Mesenchymal stem cell (in vitro differentiated cells and primary cell): ENCODE results near the gene ZNF266.

Experiments used
- DNase-seq: peaks from one replicate; pipeline ENCODE4 v3.0.0-alpha.2; 2013
- H2AFZ ChIP-seq: one replicate; pipeline ENCODE4 v1.6.1; 2013; ENCODE audit warnings: low read depth, mild to moderate bottlenecking, control low read depth, inconsistent platforms, low read length, moderate library complexity
- H2AK5ac ChIP-seq: 2 replicates; pipeline ENCODE4 v1.6.1; 2013; ENCODE audit warnings: low read length, moderate library complexity, mild to moderate bottlenecking, inconsistent platforms; ENCODE audit not compliant: severe bottlenecking
- H2BK120ac ChIP-seq: one replicate; pipeline ENCODE4 v1.6.1; 2013; ENCODE audit warnings: low read depth, mild to moderate bottlenecking, inconsistent platforms, low read length, moderate library complexity
- H2BK12ac ChIP-seq, 2 experiments: one replicate each; pipeline ENCODE4 v1.6.1; 2013; ENCODE audit warnings: inconsistent platforms in 2 of 2, low read length in 2 of 2, mild to moderate bottlenecking in 2 of 2, moderate library complexity in 2 of 2, control low read depth in 1 of 2
- H2BK15ac ChIP-seq: one replicate; pipeline ENCODE4 v1.6.1; 2013; ENCODE audit warnings: mild to moderate bottlenecking, low read depth, inconsistent platforms; ENCODE audit not compliant: poor library complexity, severe bottlenecking
- H2BK5ac ChIP-seq: 2 replicates; pipeline ENCODE4 v1.6.1; 2013; ENCODE audit warnings: low read depth, mild to moderate bottlenecking, low read length, control low read depth, inconsistent platforms; ENCODE audit not compliant: poor library complexity, severe bottlenecking
- H3K14ac ChIP-seq, 2 experiments: one replicate each; pipeline ENCODE4 v1.6.1; 2013; ENCODE audit warnings: inconsistent platforms in 2 of 2, low read length in 2 of 2, control low read depth in 1 of 2, mild to moderate bottlenecking in 1 of 2, moderate library complexity in 1 of 2
- H3K18ac ChIP-seq, 2 experiments: one replicate each; pipeline ENCODE4 v1.6.1; 2013; ENCODE audit warnings: inconsistent platforms in 2 of 2, low read length in 2 of 2, control low read depth in 1 of 2, low read depth in 1 of 2, mild to moderate bottlenecking in 1 of 2
- H3K23ac ChIP-seq, 2 experiments: one replicate each; pipeline ENCODE4 v1.6.1; 2013; ENCODE audit warnings: inconsistent platforms in 2 of 2, low read length in 2 of 2, mild to moderate bottlenecking in 2 of 2, moderate library complexity in 2 of 2, control low read depth in 1 of 2
- H3K27ac ChIP-seq: 2 replicates; pipeline ENCODE4 v1.5.1; 2013; ENCODE audit warnings: mild to moderate bottlenecking, moderate library complexity, low read length, control low read depth, inconsistent platforms; ENCODE audit not compliant: poor library complexity, severe bottlenecking
- H3K27me3 ChIP-seq, 2 experiments: 2 replicates each; pipeline versions ENCODE4 v1.6.1 to v1.7.0; 2013; ENCODE audit warnings: low read length in 2 of 2, mild to moderate bottlenecking in 2 of 2, moderate library complexity in 2 of 2, control low read depth in 1 of 2, inconsistent platforms in 1 of 2; ENCODE audit not compliant: control insufficient read depth in 1 of 2, insufficient read depth in 1 of 2
- H3K36me3 ChIP-seq, 2 experiments: 2 replicates each; pipeline versions ENCODE4 v1.6.1 to v1.7.0; 2013; ENCODE audit warnings: low read length in 2 of 2, control low read depth in 1 of 2, inconsistent platforms in 1 of 2, low read depth in 1 of 2, mild to moderate bottlenecking in 1 of 2; ENCODE audit not compliant: insufficient read depth in 2 of 2, control insufficient read depth in 1 of 2
- H3K4ac ChIP-seq, 2 experiments: one replicate each; pipeline ENCODE4 v1.6.1; 2013; ENCODE audit warnings: inconsistent platforms in 2 of 2, low read length in 2 of 2, mild to moderate bottlenecking in 2 of 2, moderate library complexity in 2 of 2, control low read depth in 1 of 2, low read depth in 1 of 2
- H3K4me1 ChIP-seq: 2 replicates; pipeline ENCODE4 v1.6.1; 2013; ENCODE audit warnings: low read depth, low read length, control low read depth; ENCODE audit not compliant: control insufficient read depth, insufficient read depth
- H3K4me2 ChIP-seq: 2 replicates; pipeline ENCODE4 v1.6.1; 2013; ENCODE audit warnings: low read length, mild to moderate bottlenecking, inconsistent platforms; ENCODE audit not compliant: poor library complexity, severe bottlenecking
- H3K4me3 ChIP-seq, 2 experiments: 2 replicates each; pipeline versions ENCODE4 v1.5.1 to v1.7.0; 2013; ENCODE audit warnings: low read length in 2 of 2, mild to moderate bottlenecking in 2 of 2, control low read depth in 1 of 2, low read depth in 1 of 2; ENCODE audit not compliant: insufficient read depth in 1 of 2
- H3K79me1 ChIP-seq: replicated peaks from 2 replicates; pipeline ENCODE4 v1.6.1; 2013; ENCODE audit warnings: mild to moderate bottlenecking, control low read depth, low read length, inconsistent platforms; ENCODE audit not compliant: poor library complexity, severe bottlenecking
- H3K9ac ChIP-seq: 2 replicates; pipeline ENCODE4 v1.7.0; 2013; ENCODE audit warnings: mild to moderate bottlenecking, low read length, moderate library complexity
- H3K9me3 ChIP-seq: 2 replicates; pipeline ENCODE4 v1.7.0; 2013; ENCODE audit warnings: mild to moderate bottlenecking, low read length; ENCODE audit not compliant: control insufficient read depth
- H4K8ac ChIP-seq: one replicate; pipeline ENCODE4 v1.6.1; 2013; ENCODE audit warnings: inconsistent platforms, mild to moderate bottlenecking, low read length, moderate library complexity
- H4K91ac ChIP-seq: one replicate; pipeline ENCODE4 v1.6.1; 2013; ENCODE audit warnings: mild to moderate bottlenecking, low read length, inconsistent platforms
- WGBS: methylation state at CpG from one replicate; pipeline ENCODE4 v1.1.7; 2013; ENCODE audit warnings: mixed read lengths; 5-methylcytosine and 5-hydroxymethylcytosine counted together

ZNF266 gene

GRCh38 chr19:9461938-9462337 lies 26.6 kb upstream of the ZNF266 start:
- H4K8ac ChIP-seq: no peak overlapping the region
- H2BK15ac ChIP-seq: no peak overlapping the region
- peaks cover 79% of the 10 kb centered on the region for H3K9me3 ChIP-seq
- H2BK12ac ChIP-seq: no peak overlapping the region
- no peak overlapping the region for H3K18ac ChIP-seq
- H3K27ac ChIP-seq: no peak overlapping the region
- H3K14ac ChIP-seq: no peak overlapping the region
- no peaks in the 10 kb centered on the region for H3K27me3 ChIP-seq
- no peak overlapping the region for H4K91ac ChIP-seq
- H2AFZ ChIP-seq: no peak overlapping the region
- no peak overlapping the region for H3K4me2 ChIP-seq
- H2AK5ac ChIP-seq: no peak overlapping the region
- H3K79me1 ChIP-seq: no peaks in the 10 kb centered on the region
- H3K23ac ChIP-seq: no peak overlapping the region
- no peak overlapping the region for H3K9ac ChIP-seq
- H3K4ac ChIP-seq: no peak overlapping the region
- H3K4me1 ChIP-seq: no peaks in the 10 kb centered on the region
- peak overlapping the region in 1 of 2 experiments; percentile 23 for H3K4me3 ChIP-seq
- no peak overlapping the region for H2BK120ac ChIP-seq
- 85% methylated on average over 4 of the region's 4 CpGs for WGBS
- H3K36me3 ChIP-seq: no peaks in the 10 kb centered on the region
- DNase-seq: no peak
- no peak overlapping the region for H2BK5ac ChIP-seq

- Histone ChIP-seq H3K4ac (no peak overlapping the region), H3K27me3 (no peaks in the 10 kb centered on the region), H3K23ac (no peak overlapping the region), H3K18ac (no peak overlapping the region), H4K91ac (no peak overlapping the region), H3K4me3 (no peak overlapping the region), H2BK120ac (no peak overlapping the region), H3K9ac (no peak overlapping the region), H2AFZ (no peak overlapping the region), H3K14ac (no peak overlapping the region), H3K4me1 (no peaks in the 10 kb centered on the region), H3K79me1 (no peaks in the 10 kb centered on the region), H3K36me3 (no peaks in the 10 kb centered on the region), H4K8ac (no peak overlapping the region), H2BK15ac (no peak overlapping the region), H2BK5ac (no peak overlapping the region), H2AK5ac (no peak overlapping the region), H3K27ac (no peak overlapping the region), H2BK12ac (no peak overlapping the region), H3K9me3 (peaks cover 81% of the 10 kb centered on the region), H3K4me2 (no peak overlapping the region)
- 79% methylated on average over 11 of the region's 13 CpGs for WGBS
- DNase-seq: no peak
Observed at GRCh38 chr19:9456018-9456689, 20.8 kb upstream of the ZNF266 start.

GRCh38 chr19:9453953-9454352 lies 18.6 kb upstream of the ZNF266 start:
- Histone ChIP-seq H2BK5ac (no peak overlapping the region), H4K91ac (no peak overlapping the region), H2BK12ac (no peak overlapping the region), H3K36me3 (no peaks in the 10 kb centered on the region), H2BK120ac (no peak overlapping the region), H2AFZ (no peak overlapping the region), H3K4me3 (peak overlapping the region in 1 of 2 experiments; percentile 40), H3K23ac (no peak overlapping the region), H3K4me1 (no peaks in the 10 kb centered on the region), H3K14ac (no peak overlapping the region), H3K79me1 (no peaks in the 10 kb centered on the region), H3K9me3 (peaks cover 87% of the 10 kb centered on the region), H3K27ac (no peak overlapping the region), H3K9ac (no peak overlapping the region), H3K4ac (no peak overlapping the region), H2BK15ac (no peak overlapping the region), H3K27me3 (no peaks in the 10 kb centered on the region), H3K18ac (no peak overlapping the region), H4K8ac (no peak overlapping the region), H2AK5ac (no peak overlapping the region), H3K4me2 (no peak overlapping the region)
- 92% methylated on average over 4 of the region's 4 CpGs for WGBS
- no peak for DNase-seq

- H2BK12ac ChIP-seq: no peak overlapping the region
- no peak overlapping the region for H2AFZ ChIP-seq
- no peak overlapping the region for H3K9ac ChIP-seq
- H3K14ac ChIP-seq: no peak overlapping the region
- H3K27ac ChIP-seq: no peak overlapping the region
- H3K79me1 ChIP-seq: peaks cover 5% of the 10 kb centered on the region
- H3K27me3 ChIP-seq: no peaks in the 10 kb centered on the region
- H3K4me2 ChIP-seq: no peak overlapping the region
- H2BK120ac ChIP-seq: no peak overlapping the region
- H3K36me3 ChIP-seq: peaks cover 0 to 3% of the 10 kb centered on the region in 2 experiments
- no peak overlapping the region for H3K4me3 ChIP-seq
- no peak overlapping the region for H2BK5ac ChIP-seq
- H2BK15ac ChIP-seq: no peak overlapping the region
- peaks cover 76% of the 10 kb centered on the region for H3K9me3 ChIP-seq
- H4K91ac ChIP-seq: no peak overlapping the region
- no peak overlapping the region for H3K18ac ChIP-seq
- no peak for DNase-seq
- H3K4me1 ChIP-seq: no peaks in the 10 kb centered on the region
- H3K23ac ChIP-seq: no peak overlapping the region
- H2AK5ac ChIP-seq: no peak overlapping the region
- no CpG with 5 or more reads among the region's 1 CpG for WGBS
- H3K4ac ChIP-seq: no peak overlapping the region
- no peak overlapping the region for H4K8ac ChIP-seq
Observed at GRCh38 chr19:9445037-9445436, 9.7 kb upstream of the ZNF266 start.
